Kidney (tissue), 22 donors: ENCODE data around the gene ACBD6. TPM values are rescaled to one million over a fixed set of nuclear protein-coding genes. Genes with fewer than 3 reads are reported as not detected.
A peak's percentile ranks its signal among the peaks of the same experiment; 100 is the strongest.

ENCODE experiments used
- DNase-seq, 5 donors: peaks; one replicate each; pipeline ENCODE4 v3.0.0-alpha.2; 2013 to 2020
- FAIRE-seq: peaks from 2 replicates; lab custom pipeline; 2012; peaks lifted over from hg19 to GRCh38; lab: Jason Lieb, UNC
- H3K27ac ChIP-seq, 2 donors: one replicate each; pipeline ENCODE4 v1.7.0; 2013; ENCODE audit warnings: low read depth in 2 of 2, low read length in 2 of 2, inconsistent platforms in 1 of 2
- H3K27me3 ChIP-seq: one replicate; pipeline ENCODE4 v1.7.1; 2013; ENCODE audit warnings: low read length, inconsistent platforms; ENCODE audit not compliant: control insufficient read depth, insufficient read depth
- H3K36me3 ChIP-seq, 3 donors: one replicate each; pipeline versions ENCODE4 v1.7.0 to v1.7.1; 2013; ENCODE audit warnings: low read length in 3 of 3, control low read depth in 1 of 3, inconsistent platforms in 1 of 3; ENCODE audit not compliant: insufficient read depth in 3 of 3, control insufficient read depth in 2 of 3
- H3K4me1 ChIP-seq, 3 donors: one replicate each; pipeline versions ENCODE4 v1.7.0 to v1.7.1; 2013; ENCODE audit warnings: low read length in 3 of 3, inconsistent platforms in 1 of 3, low read depth in 1 of 3; ENCODE audit not compliant: control insufficient read depth in 2 of 3, insufficient read depth in 2 of 3
- H3K4me3 ChIP-seq, 3 donors: one replicate each; pipeline versions ENCODE4 v1.7.0 to v1.8.1; 2013; ENCODE audit warnings: low read length in 3 of 3, control low read depth in 1 of 3, inconsistent platforms in 1 of 3
- H3K9ac ChIP-seq, 3 donors: one replicate each; pipeline versions ENCODE4 v1.7.0 to v1.7.1; 2013; ENCODE audit warnings: low read length in 3 of 3, control low read depth in 1 of 3, inconsistent platforms in 1 of 3
- H3K9me3 ChIP-seq, 3 donors: one replicate each; pipeline versions ENCODE4 v1.7.0 to v1.7.1; 2013; ENCODE audit warnings: low read length in 3 of 3, control low read depth in 1 of 3, inconsistent platforms in 1 of 3; ENCODE audit not compliant: control insufficient read depth in 2 of 3, insufficient read depth in 1 of 3
- intact Hi-C: fragments of 100-400 bp; cut with DNase I; formaldehyde crosslinking; loops from one replicate; pipeline ENCODE4 v1.11.1; 2022
- long read RNA-seq, 10 donors: library from polyadenylated mRNA in 1 of 10; unstranded in 1 of 10; transcript quantifications; one replicate each; pipeline ENCODE4 v2.0.0 and lab custom pipeline, GENCODE V29; 2021 to 2026
- polyA plus RNA-seq: library from polyadenylated mRNA; stranded (reverse); fragments of 350-450 nt; fragmentation: Illumina TruSeq; extraction: RNeasy Lipid Tissue Mini Kit (QIAGEN cat#74804); gene quantifications from one replicate; pipeline ENCODE4 v1.2.3, GENCODE V29; 2014; ENCODE audit warnings: low read depth, low replicate concordance; ENCODE audit not compliant: insufficient read depth
- total RNA-seq: library from RNA; stranded (reverse); fragmentation: NEBNext Ultra II Directional; extraction: Animal tissue kit (Norgen Biotek cat#: 25700); gene quantifications from one replicate; pipeline ENCODE4 v1.2.1, GENCODE V29; 2021
- TF ChIP-seq, protein P1 (sequence below): IDR thresholded peaks from 3 replicates; pipeline ENCODE4 v1.5.1; 2012; ENCODE audit warnings: mild to moderate bottlenecking, moderate library complexity, borderline replicate concordance; ENCODE audit not compliant: insufficient read depth; ENCODE audit errors: extremely low read depth
- donor health status: control.
- donor health status: control.
- donor health status: control.
- donor health status: control.
- donor health status: control.
- donor health status: DM: yes; HTN: yes; CAD: no.
- donor health status: Normal renal cell carcinoma (clear cell type).

ACBD6 gene, protein sequence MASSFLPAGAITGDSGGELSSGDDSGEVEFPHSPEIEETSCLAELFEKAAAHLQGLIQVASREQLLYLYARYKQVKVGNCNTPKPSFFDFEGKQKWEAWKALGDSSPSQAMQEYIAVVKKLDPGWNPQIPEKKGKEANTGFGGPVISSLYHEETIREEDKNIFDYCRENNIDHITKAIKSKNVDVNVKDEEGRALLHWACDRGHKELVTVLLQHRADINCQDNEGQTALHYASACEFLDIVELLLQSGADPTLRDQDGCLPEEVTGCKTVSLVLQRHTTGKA
- total RNA-seq = 36.4 TPM
- 30.9 TPM for polyA plus RNA-seq
- long read RNA-seq, donor 1, transcript ACBD6-201 (8 exons, 1,670 nt) = major isoform, 11 of 29 reads
- long read RNA-seq, donor 1, partial matches to known transcripts = 18 of 29 reads
- long read RNA-seq, donor 1, other reads (novel, unspliced or antisense) = 0 of 29 reads
- long read RNA-seq, donor 2, transcript ACBD6-201 (8 exons, 1,670 nt) = major isoform, 14 of 19 reads
- long read RNA-seq, donor 2, partial matches to known transcripts = 5 of 19 reads
- long read RNA-seq, donor 2, other reads (novel, unspliced or antisense) = 0 of 19 reads
- long read RNA-seq, donor 3, transcript ACBD6-201 (8 exons, 1,670 nt) = major isoform, 20 of 26 reads
- long read RNA-seq, donor 3, partial matches to known transcripts = 5 of 26 reads
- long read RNA-seq, donor 3, other reads (novel, unspliced or antisense) = 0 of 26 reads
- long read RNA-seq, donor 4, transcript ACBD6-201 (8 exons, 1,670 nt) = major isoform, 8 of 9 reads
- long read RNA-seq, donor 4, partial matches to known transcripts = 0 of 9 reads
- long read RNA-seq, donor 4, other reads (novel, unspliced or antisense) = 0 of 9 reads
- long read RNA-seq, donor 5 = 0 reads
- long read RNA-seq, donor 6, transcript ACBD6-201 (8 exons, 1,670 nt) = major isoform, 12 of 12 reads
- long read RNA-seq, donor 6, partial matches to known transcripts = 0 of 12 reads
- long read RNA-seq, donor 6, other reads (novel, unspliced or antisense) = 0 of 12 reads
- long read RNA-seq, donor 7, transcript ACBD6-201 (8 exons, 1,670 nt) = major isoform, 16 of 31 reads
- long read RNA-seq, donor 7, partial matches to known transcripts = 1 of 31 reads
- long read RNA-seq, donor 7, other reads (novel, unspliced or antisense) = 14 of 31 reads
- long read RNA-seq, donor 8, transcript ACBD6-201 (8 exons, 1,670 nt) = major isoform, 8 of 17 reads
- long read RNA-seq, donor 8, partial matches to known transcripts = 6 of 17 reads
- long read RNA-seq, donor 8, other reads (novel, unspliced or antisense) = 0 of 17 reads
- long read RNA-seq, donor 9, transcript ACBD6-201 (8 exons, 1,670 nt) = major isoform, 6 of 6 reads
- long read RNA-seq, donor 9, partial matches to known transcripts = 0 of 6 reads
- long read RNA-seq, donor 9, other reads (novel, unspliced or antisense) = 0 of 6 reads
- long read RNA-seq, donor 10, transcript ACBD6-201 (8 exons, 1,670 nt) = major isoform, 13 of 18 reads
- long read RNA-seq, donor 10, partial matches to known transcripts = 5 of 18 reads
- long read RNA-seq, donor 10, other reads (novel, unspliced or antisense) = 0 of 18 reads

DNA sequence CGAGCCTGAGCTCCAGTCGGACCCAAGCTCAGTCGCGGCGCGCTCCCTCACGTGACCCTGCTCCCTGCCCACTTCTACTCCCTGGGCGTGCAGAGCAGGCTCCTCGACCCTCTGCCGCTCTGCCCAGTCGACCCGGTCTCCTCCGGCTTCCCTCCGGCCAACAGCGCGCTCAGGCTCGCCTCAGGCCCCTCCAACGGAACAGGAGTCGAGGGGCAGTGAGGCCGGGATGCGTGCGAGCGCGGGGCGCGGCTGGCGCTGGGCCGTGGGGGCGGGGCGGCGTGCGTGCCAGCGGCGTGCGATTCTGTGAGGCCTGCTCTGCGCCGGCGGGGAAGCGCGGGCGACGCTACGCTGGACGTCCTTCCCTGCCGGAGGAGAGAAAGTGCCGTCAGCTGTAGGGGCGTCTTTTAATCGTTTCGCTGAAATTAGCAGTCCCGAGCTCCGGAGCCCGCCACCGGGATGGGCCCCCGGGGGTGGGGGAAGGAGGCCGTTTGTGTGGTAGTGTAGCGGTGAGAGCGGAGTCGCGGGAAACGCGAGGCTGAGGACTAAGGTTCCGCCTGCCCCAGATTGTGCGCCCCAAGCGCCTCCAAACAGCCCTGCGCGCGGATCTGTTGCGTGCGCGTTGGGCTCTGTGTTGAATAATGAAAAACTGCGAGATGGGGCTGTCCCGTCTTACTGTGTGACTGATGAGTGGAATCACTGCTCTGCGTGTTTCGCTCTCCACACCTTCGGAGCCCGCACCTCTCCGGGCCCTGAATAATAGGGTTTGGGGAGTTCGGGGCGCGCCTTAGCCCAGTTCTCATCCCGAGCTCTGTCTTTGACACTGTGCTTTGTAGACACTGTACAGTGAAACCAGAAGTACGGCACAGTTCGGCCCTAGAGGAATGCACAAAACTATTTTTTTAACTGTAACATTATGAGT, at the start of gene ACBD6:
ACBD6 (minus strand) TSS at position 217 of the 919 bp plus-strand sequence. CDS start 311 bp downstream, outside the sequence.
- no peaks in the 10 kb centered on the region for H3K9me3 ChIP-seq
- no peaks in the 10 kb centered on the region for H3K27me3 ChIP-seq
- no peaks in the 10 kb centered on the region for H3K36me3 ChIP-seq
- intact Hi-C loops = no loop called here
- TF ChIP-seq, protein P1, sequence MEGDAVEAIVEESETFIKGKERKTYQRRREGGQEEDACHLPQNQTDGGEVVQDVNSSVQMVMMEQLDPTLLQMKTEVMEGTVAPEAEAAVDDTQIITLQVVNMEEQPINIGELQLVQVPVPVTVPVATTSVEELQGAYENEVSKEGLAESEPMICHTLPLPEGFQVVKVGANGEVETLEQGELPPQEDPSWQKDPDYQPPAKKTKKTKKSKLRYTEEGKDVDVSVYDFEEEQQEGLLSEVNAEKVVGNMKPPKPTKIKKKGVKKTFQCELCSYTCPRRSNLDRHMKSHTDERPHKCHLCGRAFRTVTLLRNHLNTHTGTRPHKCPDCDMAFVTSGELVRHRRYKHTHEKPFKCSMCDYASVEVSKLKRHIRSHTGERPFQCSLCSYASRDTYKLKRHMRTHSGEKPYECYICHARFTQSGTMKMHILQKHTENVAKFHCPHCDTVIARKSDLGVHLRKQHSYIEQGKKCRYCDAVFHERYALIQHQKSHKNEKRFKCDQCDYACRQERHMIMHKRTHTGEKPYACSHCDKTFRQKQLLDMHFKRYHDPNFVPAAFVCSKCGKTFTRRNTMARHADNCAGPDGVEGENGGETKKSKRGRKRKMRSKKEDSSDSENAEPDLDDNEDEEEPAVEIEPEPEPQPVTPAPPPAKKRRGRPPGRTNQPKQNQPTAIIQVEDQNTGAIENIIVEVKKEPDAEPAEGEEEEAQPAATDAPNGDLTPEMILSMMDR = no peak
- peak within 1 kb of the TSS; percentile 92 to 94 for H3K27ac ChIP-seq
- H3K9ac ChIP-seq = peak within 1 kb of the TSS; percentile 85 to 94 (median 88)
- DNase-seq (peak; percentile 89 to 94 (median 93)), FAIRE-seq (no peak)
- H3K4me3 ChIP-seq = peak within 1 kb of the TSS; percentile 86 to 97 (median 94)
- peaks cover 3 to 7% (median 5%) of the 10 kb centered on the region in 3 donors for H3K4me1 ChIP-seq

DNA sequence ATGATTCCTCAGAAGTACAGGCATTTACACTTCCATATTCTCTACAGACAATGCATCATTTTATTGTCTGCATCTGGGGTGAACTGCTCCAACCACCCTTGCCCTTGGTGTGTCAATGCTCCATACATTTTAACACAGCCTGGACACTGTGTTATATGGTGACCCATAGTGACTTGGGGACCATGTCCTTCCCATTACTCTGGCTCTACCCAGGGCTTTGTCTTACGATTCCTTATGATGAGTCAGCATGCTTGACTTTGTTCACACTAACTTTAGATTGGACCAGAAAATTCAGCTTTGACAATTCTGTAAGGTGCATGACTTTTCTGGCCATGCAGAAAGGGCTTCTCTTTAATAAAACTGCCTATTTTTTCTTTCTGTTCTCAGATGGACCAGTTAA, 49.6 kb upstream of the ACBD6 start:
- no peak overlapping the region for H3K27ac ChIP-seq
- H3K36me3 ChIP-seq = no peaks in the 10 kb centered on the region
- H3K9me3 ChIP-seq = no peaks in the 10 kb centered on the region
- intact Hi-C loops = no loop called here
- TF ChIP-seq, protein P1 = no peak
- no peaks in the 10 kb centered on the region for H3K27me3 ChIP-seq
- H3K4me3 ChIP-seq = no peak overlapping the region
- DNase-seq (no peak), FAIRE-seq (no peak)
- no peak overlapping the region for H3K9ac ChIP-seq
- H3K4me1 ChIP-seq = no peaks in the 10 kb centered on the region
